Sigmoid colon (tissue), 4 donors: ENCODE data around the gene SYNDIG1.

ENCODE experiments used
- EP300 ChIP-seq, 4 donors: sonication (generic); formaldehyde crosslinking; IDR thresholded peaks; one replicate each; pipeline ENCODE4 v1.6.1; 2017; ENCODE audit warnings: antibody characterized with exemption in 4 of 4
- POLR2A ChIP-seq, 2 donors: fragments of 450-650 bp; IDR thresholded peaks; one replicate each; pipeline ENCODE4 v1.6.1; 2016; ENCODE audit warnings: antibody characterized with exemption in 2 of 2, mild to moderate bottlenecking in 2 of 2, moderate library complexity in 2 of 2
- POLR2AphosphoS5 ChIP-seq, 4 donors: sonication (generic); formaldehyde crosslinking; IDR thresholded peaks; one replicate each; pipeline ENCODE4 v1.6.1; 2017; ENCODE audit warnings: antibody characterized with exemption in 4 of 4
- TF ChIP-seq, protein P1 (sequence below), 4 experiments: fragments of 450-650 bp in 3 of 4; fragments of 200-600 bp in 1 of 4; IDR thresholded peaks; one replicate each; pipeline ENCODE4 v1.5.1; 2016 to 2019; ENCODE audit warnings: antibody characterized with exemption in 4 of 4, mild to moderate bottlenecking in 3 of 4, moderate library complexity in 2 of 4

DNA sequence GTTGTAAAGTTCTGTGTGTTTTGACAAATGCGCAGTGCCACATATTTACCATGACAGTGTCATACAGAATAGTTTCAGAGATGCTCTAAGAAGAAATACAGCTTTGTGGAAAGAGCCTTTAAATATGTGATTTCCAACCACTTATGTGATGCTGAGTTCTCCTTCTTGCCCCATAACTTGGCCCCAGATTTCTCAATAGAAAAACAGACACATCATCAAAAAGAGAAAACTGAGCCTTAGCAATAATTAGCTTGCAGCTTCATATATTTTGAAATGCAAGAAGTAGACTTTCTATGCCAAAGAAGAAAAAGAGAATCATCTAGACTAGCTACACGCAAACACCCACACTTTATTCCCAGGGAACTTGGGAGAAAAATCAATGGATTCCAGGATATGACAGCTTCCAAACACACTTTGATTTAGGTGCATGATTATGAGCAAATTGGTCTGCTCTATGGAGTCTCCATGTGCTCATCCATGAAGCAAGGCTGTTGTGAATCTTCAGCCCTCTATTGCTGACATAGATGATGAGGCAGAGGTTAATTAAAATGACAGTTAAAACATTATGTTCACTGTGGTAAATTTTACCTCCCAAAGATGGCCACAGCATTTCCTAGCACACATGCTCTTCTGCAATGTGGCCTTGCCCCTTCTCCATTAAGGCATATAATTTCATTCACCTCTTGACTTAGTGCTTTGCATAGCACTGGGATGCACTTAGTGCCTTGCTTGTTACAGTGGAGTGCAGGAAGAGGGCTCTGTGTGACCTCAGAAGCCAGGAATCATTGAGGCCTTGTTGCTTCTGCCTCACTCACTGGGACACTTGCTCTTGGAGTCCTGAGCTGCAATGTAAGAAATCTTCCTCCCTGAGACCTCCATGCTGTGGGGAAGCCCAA is 174.6 kb downstream of the SYNDIG1 start:
- TF ChIP-seq, protein P1, sequence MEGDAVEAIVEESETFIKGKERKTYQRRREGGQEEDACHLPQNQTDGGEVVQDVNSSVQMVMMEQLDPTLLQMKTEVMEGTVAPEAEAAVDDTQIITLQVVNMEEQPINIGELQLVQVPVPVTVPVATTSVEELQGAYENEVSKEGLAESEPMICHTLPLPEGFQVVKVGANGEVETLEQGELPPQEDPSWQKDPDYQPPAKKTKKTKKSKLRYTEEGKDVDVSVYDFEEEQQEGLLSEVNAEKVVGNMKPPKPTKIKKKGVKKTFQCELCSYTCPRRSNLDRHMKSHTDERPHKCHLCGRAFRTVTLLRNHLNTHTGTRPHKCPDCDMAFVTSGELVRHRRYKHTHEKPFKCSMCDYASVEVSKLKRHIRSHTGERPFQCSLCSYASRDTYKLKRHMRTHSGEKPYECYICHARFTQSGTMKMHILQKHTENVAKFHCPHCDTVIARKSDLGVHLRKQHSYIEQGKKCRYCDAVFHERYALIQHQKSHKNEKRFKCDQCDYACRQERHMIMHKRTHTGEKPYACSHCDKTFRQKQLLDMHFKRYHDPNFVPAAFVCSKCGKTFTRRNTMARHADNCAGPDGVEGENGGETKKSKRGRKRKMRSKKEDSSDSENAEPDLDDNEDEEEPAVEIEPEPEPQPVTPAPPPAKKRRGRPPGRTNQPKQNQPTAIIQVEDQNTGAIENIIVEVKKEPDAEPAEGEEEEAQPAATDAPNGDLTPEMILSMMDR (IDR thresholded peaks at IDR 0.05): no peak
- TF ChIP-seq POLR2A (IDR thresholded peaks at IDR 0.05): no peak
- no peak for TF ChIP-seq POLR2AphosphoS5 (IDR thresholded peaks at IDR 0.05)
- TF ChIP-seq EP300 (IDR thresholded peaks at IDR 0.05): no peak
